PC-9 (cell line): ENCODE measurements around the gene G3BP1.

ENCODE experiments used
- EZH2 ChIP-seq: fragments of 200-600 bp; sonication (generic); IDR thresholded peaks from 2 replicates; pipeline ENCODE4 v1.8.0; 2017; ENCODE audit warnings: antibody characterized with exemption, low read depth
- TF ChIP-seq, protein P1 (sequence below): fragments of 200-600 bp; sonication (generic); conservative IDR thresholded peaks from 2 replicates; pipeline ENCODE4 v1.6.1; 2017; ENCODE audit warnings: mixed run types, antibody characterized with exemption, mild to moderate bottlenecking, moderate library complexity

- TF ChIP-seq, protein P1, sequence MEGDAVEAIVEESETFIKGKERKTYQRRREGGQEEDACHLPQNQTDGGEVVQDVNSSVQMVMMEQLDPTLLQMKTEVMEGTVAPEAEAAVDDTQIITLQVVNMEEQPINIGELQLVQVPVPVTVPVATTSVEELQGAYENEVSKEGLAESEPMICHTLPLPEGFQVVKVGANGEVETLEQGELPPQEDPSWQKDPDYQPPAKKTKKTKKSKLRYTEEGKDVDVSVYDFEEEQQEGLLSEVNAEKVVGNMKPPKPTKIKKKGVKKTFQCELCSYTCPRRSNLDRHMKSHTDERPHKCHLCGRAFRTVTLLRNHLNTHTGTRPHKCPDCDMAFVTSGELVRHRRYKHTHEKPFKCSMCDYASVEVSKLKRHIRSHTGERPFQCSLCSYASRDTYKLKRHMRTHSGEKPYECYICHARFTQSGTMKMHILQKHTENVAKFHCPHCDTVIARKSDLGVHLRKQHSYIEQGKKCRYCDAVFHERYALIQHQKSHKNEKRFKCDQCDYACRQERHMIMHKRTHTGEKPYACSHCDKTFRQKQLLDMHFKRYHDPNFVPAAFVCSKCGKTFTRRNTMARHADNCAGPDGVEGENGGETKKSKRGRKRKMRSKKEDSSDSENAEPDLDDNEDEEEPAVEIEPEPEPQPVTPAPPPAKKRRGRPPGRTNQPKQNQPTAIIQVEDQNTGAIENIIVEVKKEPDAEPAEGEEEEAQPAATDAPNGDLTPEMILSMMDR, result no peak
- TF ChIP-seq EZH2, result no peak
These were observed 20.7 kb upstream of the G3BP1 start for GRCh38 chr5:151751091-151751490.
